ENCODE results near the gene EYS.
"Not testable (repeated sequence)": the region's sequence is repeated elsewhere in the genome, so short reads cannot be mapped to it uniquely, and the experiment has no call there.

EYS gene

GRCh38 chr6:63795006-63795405, 1912.0 kb downstream of the EYS start:
- no peak for DNase-seq (ENCODE audit: low read depth in 3 of 3)

GRCh38 chr6:63793465-63794137, 1913.4 kb downstream of the EYS start:
- DNase-seq (ENCODE audit: low read depth in 3 of 3): no peak

GRCh38 chr6:63792736-63793464, 1914.1 kb downstream of the EYS start:
- no peak for DNase-seq (ENCODE audit: low read depth in 3 of 3)

GRCh38 chr6:63790334-63790733, 1916.7 kb downstream of the EYS start:
- DNase-seq (ENCODE audit: low read depth in 3 of 3): no peak

- DNase-seq (ENCODE audit: low read depth in 3 of 3): no peak
These were observed 1917.3 kb downstream of the EYS start for GRCh38 chr6:63789699-63790098.

GRCh38 chr6:63788569-63788968, 1918.5 kb downstream of the EYS start:
- DNase-seq (ENCODE audit: low read depth in 3 of 3): no peak

GRCh38 chr6:63787021-63787420, 1920.0 kb downstream of the EYS start:
- no peak for DNase-seq (ENCODE audit: low read depth in 3 of 3)

GRCh38 chr6:63785006-63785405, 1922.0 kb downstream of the EYS start:
- DNase-seq (ENCODE audit: low read depth in 3 of 3): no peak

GRCh38 chr6:63783096-63783495, 1923.9 kb downstream of the EYS start:
- no peak for DNase-seq (ENCODE audit: low read depth in 3 of 3)

- no peak for DNase-seq (ENCODE audit: low read depth in 3 of 3)
These were observed 1932.1 kb downstream of the EYS start for GRCh38 chr6:63774961-63775360.

- no peak for DNase-seq (ENCODE audit: low read depth in 3 of 3)
These were observed 1933.8 kb downstream of the EYS start for GRCh38 chr6:63773200-63773599.

- no peak for DNase-seq (ENCODE audit: low read depth in 3 of 3)
These were observed 1941.2 kb downstream of the EYS start for GRCh38 chr6:63765828-63766227.

GRCh38 chr6:63764318-63764916, 1942.6 kb downstream of the EYS start:
- DNase-seq (ENCODE audit: low read depth in 3 of 3): no peak

- no peak for DNase-seq (ENCODE audit: low read depth in 3 of 3)
These were observed 1946.8 kb downstream of the EYS start for GRCh38 chr6:63760199-63760598.

- no peak for DNase-seq (ENCODE audit: low read depth in 3 of 3)
These were observed 1947.4 kb downstream of the EYS start for GRCh38 chr6:63759605-63760105.

- DNase-seq (ENCODE audit: low read depth in 3 of 3): no peak
These were observed 1949.2 kb downstream of the EYS start for GRCh38 chr6:63757826-63758225.

- DNase-seq (ENCODE audit: low read depth in 3 of 3): not testable (repeated sequence)
These were observed 1949.8 kb downstream of the EYS start for GRCh38 chr6:63757275-63757674.

GRCh38 chr6:63750400-63750799, 1956.6 kb downstream of the EYS start:
- DNase-seq (ENCODE audit: low read depth in 3 of 3): no peak

GRCh38 chr6:63745784-63746183, 1961.2 kb downstream of the EYS start:
- no peak for DNase-seq (ENCODE audit: low read depth in 3 of 3)

- DNase-seq (ENCODE audit: low read depth in 3 of 3): no peak
These were observed 1962.2 kb downstream of the EYS start for GRCh38 chr6:63744810-63745209.

- no peak for DNase-seq (ENCODE audit: low read depth in 3 of 3)
These were observed 1963.3 kb downstream of the EYS start for GRCh38 chr6:63743691-63744090.

- no peak for DNase-seq (ENCODE audit: low read depth in 3 of 3)
These were observed 1965.0 kb downstream of the EYS start for GRCh38 chr6:63742060-63742459.

- DNase-seq (ENCODE audit: low read depth in 3 of 3): no peak
These were observed 1966.3 kb downstream of the EYS start for GRCh38 chr6:63740709-63741108.

All from stimulated activated CD4-positive, alpha-beta T cell treated with anti-CD3 and anti-CD28 coated beads, TNF-alpha, amount 100 ng/mL, for 4 hours (primary cell).